PC-9 (cell line): ENCODE measurements around the gene LRRC2.

Source experiments
- CTCF ChIP-seq: fragments of 200-600 bp; sonication (generic); conservative IDR thresholded peaks from 2 replicates; pipeline ENCODE4 v1.6.1; 2017; ENCODE audit warnings: mixed run types, antibody characterized with exemption, mild to moderate bottlenecking, moderate library complexity
- EZH2 ChIP-seq: fragments of 200-600 bp; sonication (generic); IDR thresholded peaks from 2 replicates; pipeline ENCODE4 v1.8.0; 2017; ENCODE audit warnings: antibody characterized with exemption, low read depth

GRCh38 chr3:46506526-46506925 is 59.6 kb downstream of the LRRC2 start:
- no peak for TF ChIP-seq CTCF
- TF ChIP-seq EZH2, result no peak
